NCI-H460 (cell line): Measurements from ENCODE around the gene MCTP1. TPM values are rescaled to one million over a fixed set of nuclear protein-coding genes. Genes with fewer than 3 reads are reported as not detected.

ENCODE experiments used
- DNase-seq: peaks from one replicate; pipeline ENCODE4 v3.0.0-alpha.2; 2016; ENCODE audit warnings: low read depth; ENCODE audit errors: extremely low read depth
- polyA plus RNA-seq: library from polyadenylated mRNA; depleted of rRNA; stranded (reverse); fragments of >200 nt; gene quantifications from 2 replicates; pipeline ENCODE4 v1.2.3, GENCODE V29; 2014; cell fraction: nucleus; rRNA removed
- total RNA-seq: library from RNA; depleted of rRNA; stranded (reverse); fragments of >200 nt; shearing (Covaris generic); gene quantifications from 2 replicates; pipeline ENCODE4 v1.2.3, GENCODE V29; 2014; rRNA removed

MCTP1 gene
- total RNA-seq, result 46.4 and 47.5 TPM in 2 replicates
- polyA plus RNA-seq, result 32.8 and 37.8 TPM in 2 replicates

DNA sequence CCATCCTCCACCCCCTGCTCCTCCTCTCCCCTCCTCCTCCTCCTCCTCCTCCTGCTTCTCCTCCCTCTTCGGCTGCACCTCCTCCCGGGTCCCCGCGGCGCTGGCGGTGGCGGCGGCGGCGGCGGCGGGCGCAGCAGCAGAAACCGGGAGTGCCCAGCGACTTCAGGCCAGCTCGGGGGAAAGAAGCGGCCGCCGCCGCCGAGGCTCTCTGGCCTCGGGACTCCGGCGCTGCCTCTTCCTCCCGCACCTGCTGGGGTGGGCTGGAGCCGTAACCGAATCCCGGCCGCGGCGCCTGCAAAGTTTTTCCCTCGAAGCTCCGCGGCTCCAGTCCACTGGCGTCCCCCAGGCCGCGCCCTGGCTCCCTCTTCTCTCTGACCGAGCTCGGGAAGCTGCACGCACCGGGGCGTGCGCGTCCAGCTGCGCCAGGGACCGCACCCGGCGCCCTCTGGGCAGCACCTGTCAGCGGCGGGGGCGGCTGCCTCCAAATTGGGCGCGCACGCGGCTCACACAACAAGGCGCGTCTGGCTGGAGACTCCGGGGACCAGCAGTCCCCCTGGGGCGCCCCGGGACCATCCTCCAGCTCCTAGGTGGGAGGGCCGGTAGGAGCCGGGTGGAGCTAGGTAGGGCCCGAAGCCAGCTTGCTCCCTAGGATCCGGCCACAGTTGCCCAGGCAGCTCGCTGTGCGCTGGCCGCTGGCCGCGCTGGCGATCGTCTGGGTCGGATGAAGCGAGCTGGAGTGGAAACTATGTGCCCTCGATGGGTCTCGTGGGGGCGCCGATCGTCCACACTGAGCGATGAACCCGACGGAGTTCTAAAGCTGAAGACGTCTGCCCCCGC lies at the start of gene MCTP1:
Gene MCTP1 (minus strand): TSS at position 523 of the 837 bp plus-strand sequence.
- peak; percentile 8 for DNase-seq

DNA sequence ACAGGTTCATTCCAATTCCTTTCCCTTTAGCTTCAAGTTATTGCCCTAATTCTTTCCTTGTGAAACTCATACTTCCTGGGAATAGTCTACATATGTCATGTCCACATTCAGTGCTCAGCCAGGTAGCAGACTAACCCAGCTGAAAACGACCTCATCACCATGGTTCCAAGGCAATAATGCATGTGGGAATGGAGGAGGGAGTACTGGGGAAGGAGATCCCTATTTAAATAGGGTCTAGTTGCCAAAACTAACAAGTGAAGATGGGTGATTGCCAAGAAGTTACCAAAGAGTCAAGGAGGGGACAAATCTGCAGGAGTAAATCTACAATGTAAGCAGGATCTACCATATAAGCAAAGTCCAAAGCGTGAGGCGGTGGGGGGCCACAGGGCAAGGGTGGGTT lies 47.3 kb upstream of the MCTP1 start:
- DNase-seq, result no peak

DNA sequence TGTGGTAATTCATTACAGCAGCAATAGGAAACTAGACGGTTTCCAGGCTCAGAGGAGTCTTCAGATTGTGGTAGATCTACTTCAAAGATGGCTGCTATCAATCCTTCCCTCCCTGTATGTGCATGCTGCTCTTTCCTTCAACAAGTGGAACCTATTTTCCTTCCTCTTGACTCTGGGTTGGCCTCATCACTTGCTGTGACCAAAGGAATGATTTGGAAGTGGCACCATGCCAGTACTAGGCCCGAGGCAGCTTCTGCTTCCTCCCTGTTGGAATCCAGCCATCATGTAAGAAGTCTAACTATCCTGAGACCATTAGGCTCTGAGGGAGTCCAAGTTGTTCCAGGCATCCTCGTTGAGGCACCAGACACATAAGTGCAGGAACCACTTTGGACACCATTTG lies 46.5 kb upstream of the MCTP1 start:
- no peak for DNase-seq

DNA sequence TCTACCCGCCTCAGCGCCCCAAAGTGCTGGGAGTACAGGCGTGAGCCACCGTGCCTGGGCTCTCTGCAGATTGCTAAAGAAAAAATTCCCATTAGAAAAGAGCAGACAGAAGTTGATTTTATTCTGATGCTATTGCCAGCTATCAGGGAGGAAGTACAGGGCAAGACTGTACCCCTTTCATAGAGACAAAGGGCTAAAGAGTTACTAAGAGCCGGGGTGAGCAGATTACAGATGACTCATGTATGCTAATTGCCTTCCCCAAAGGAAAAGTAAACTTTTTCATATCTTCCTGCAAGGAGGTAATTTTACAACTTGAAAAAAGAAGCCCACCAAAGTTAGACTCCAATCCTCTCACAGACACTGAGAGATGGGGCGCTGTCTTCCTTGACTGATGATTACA lies 42.3 kb upstream of the MCTP1 start:
- no peak for DNase-seq

DNA sequence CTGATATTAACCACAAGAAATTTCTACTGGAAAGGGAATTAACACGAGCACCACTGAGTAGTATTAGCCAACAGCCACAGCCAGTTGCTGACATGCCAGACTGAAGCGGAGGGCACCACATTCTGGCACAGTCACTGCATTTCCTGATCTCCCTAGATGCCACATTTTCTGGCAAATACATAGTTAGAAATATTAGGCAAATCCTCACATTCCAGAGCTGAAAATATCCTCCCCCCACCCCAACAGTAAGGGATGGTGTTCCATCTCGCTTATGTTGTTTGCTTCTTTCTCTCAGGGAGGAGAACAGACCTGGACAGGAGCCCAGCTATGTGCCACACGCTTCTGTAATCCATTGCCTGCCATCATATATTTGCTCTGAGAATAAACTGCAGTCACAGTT lies 32.8 kb upstream of the MCTP1 start:
- DNase-seq, result no peak

DNA sequence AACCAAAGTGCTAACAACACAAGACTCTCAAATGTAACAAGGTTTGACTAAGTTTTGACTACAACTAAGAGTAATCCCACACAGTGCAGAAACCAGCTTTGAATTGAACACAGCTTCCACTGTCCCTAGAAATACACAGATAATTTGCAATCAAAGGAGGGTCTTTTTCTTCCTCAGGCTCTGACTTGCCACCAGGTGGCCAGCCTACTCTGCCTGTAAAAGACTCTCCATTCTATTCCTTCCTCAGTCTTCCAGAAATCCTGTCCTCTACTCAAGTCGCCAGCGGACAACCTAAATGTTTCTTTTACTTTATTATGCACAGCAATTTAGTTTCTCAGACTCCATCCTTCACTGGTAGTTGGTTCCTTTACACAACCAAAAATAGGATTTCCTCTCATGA lies 32.2 kb upstream of the MCTP1 start:
- no peak for DNase-seq

DNA sequence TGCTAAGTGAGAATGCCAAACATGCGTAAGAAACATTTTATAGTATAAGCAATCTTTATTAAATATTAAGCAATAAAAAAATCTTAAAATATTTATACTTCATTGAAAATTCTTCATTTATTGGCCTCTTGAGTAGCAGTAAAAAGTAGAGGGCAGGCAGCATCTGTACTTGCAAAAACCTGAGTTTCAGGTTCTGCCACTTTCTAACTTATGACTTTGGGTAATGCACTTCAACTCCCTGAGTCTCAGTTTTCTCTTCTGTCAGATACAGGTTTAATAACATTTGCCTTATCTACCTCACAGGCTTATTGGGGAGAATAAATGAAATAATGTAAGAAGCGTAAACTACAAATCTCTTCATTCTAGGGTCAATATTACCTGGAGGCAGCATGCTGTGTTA lies 19.8 kb upstream of the MCTP1 start:
- DNase-seq, result no peak

DNA sequence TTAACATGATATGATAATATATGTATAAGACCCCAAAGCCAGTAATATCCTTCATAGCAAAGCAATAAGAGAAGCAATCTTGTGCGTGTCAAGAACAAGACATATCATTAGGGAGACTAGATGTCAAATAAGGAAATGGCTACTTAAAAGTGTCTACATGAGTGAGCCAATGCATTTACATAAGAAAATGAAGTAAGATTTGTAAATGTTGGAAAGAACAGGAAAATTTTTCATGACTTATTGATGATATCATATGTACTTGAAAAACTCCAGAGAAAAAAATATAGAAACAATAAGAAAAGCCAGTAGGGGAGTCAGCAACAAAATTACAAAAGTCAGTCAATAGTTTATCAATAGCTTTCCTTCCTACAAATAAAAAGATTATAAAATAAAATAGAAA lies 13.8 kb upstream of the MCTP1 start:
- DNase-seq, result no peak

DNA sequence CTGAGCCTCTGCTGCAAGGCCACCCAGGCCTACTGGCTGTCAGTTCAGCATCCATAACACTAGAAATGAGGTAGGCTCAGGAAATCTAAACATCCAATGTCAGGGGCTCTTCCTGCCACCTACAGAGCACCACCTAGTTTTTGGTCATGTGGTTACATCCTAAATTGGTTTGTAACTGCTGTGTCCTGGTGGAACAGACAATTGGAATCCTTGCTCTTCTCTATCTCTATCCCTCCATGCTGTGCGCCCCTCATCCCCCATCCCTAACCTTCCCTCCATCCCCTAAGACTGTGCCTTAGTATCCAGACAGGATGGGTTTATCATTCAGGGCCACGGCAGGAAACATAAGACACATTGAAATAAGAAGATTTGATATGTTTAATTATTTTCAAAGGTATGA lies 11.4 kb upstream of the MCTP1 start:
- no peak for DNase-seq

DNA sequence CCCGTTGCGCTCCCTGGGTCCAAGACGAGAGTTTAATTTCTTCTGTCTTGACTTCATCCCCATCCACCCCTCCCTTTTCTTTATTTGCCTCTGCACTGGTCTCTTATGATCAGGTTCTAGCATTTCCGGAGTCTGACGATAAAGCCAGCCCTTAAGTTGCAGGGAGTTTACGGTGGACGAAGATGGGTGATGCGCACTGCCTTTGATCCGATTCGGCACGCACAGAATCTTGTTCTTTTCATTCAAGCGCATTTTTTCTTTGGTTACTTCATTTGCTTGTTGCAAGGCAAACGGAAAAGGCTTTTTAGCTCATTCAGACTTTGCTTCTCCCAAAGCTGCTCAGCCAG lies 488 bp upstream of the MCTP1 start:
- no peak for DNase-seq

DNA sequence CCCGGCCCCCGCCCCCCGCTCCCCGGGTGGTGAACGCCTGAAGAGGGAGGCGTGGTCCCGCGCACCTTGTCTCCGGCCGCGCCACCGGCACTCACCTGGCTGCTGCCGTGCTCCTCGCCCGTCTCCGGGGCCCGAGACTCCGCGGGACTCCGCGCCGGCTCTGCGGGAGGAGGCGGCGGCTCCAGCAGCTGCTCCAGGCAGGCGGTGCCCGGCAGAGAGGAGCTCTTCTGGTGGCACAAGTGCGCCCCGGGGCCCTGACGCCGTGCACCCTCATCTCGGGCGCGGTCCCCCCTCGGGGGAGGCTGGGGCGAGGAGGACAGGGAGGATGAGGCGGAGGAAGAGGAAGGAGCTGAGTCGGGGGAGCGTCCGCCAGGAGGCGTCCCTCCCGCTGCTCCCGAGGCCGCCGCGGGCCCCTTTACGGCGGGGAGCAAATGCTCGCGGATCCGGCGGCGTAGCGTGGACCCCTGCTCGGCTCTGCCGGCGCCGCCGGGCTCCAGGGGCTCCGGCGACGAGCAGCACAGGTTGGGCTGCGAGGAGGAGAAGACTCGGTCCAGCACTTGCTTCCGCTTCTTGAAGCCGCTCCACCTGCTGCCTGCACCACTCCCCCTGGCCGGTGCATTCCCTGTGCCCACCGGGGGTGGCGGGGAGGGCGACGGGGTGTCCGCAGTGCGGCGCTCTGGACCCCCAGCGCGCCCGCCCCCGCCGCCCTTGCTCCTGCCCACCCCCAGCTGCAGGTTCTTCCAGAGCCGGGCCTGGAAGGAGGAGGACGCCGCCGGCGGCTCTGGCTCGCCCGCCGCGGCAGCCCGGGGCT lies 928 bp downstream of the MCTP1 start:
- peak; percentile 16 for DNase-seq

DNA sequence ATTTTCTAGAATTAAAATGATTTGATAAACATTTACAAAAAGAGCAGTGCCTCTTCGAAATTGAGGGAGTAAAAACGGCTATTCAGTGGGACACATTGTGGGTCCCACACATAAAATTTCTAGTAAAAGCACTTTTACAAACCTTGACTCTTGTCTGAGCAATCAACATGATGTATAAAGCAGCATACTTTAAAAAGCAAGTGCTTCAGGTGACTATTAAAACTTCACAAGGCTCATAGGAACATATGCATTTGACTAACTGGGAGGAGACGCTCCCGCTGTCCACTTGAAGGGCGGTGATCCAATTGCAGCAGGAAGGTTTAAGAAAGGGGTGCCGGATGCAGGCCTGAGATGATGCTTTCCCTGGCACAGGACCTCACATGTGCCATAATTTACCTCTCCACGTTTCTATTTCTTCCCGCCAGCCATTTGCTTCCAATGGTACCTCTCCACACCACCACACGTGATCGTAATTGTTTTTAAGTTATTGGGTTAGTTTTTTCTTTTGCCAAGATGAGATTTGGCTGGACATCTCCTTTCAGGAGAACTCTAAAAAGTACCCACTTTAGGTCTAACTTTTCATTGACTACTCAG lies 1.8 kb downstream of the MCTP1 start:
- no peak for DNase-seq

DNA sequence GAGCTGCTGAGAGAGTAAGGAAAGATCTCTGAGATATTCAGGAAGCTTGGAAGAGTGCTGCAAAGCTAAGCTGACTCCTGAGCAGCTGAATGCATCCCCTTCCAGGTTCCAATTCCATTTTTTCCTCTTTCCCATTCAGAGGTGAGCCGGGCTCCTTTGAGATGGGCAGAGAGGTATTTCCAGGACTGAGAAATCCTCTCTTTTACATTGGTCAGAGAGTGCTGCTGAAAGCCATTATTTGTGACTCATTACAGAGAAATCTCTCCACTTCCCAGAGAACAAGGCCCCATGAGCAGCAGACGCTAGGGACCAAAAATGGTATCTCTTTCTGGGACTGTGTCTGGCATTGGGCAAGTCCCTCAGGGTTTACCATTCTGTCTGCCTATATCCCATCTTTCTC lies 3.7 kb downstream of the MCTP1 start:
- no peak for DNase-seq

DNA sequence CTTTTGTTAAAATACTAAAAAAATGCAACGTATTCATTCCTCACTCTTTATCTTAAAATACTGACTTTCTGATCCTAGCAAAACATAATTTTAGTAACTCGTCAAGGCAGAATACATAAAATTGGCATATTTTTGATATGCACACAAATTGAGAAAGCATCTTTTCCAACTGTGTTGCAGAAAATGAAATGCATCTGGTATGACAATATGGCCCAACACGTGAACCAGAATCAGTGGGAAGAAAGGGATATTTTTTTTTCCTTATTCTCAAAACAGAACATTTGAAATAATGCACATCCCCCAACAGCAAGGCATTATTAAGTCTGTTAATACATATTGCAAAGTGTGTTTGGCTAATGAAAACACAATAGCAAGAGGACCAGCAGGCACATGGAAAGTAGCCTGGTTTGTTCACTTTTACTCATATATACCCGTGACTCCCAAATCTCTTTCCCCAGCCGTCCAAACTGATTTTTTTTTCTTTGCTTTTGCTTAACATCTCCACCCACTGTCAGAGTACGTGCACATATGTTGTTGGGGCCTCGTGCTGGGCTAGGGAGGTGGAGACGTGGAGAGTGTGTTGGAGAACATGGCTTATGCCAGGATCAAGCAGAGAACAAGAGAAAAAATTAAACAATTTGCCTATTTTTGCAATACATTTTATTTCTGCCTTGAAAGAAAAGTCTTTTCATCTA lies 4.3 kb downstream of the MCTP1 start:
- DNase-seq, result no peak

DNA sequence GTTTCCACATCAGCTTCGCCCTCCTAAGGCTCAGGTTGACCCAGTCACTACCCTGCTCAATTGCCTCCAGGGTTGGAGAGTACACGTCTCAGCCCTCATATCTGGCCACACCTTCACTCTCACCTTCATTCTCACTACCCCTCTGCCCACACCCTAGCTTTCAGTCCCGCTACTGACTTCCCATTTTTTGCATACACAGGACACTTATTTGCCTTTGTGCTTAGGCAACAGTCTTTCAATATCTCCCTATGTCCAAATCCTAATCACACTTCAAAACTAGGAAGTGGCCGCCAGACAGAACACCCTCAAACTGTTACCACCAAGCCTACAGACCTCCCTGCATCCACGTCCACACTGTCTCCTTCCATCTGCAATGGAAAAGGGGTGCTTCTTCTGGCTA lies 10.9 kb downstream of the MCTP1 start:
- no peak for DNase-seq

DNA sequence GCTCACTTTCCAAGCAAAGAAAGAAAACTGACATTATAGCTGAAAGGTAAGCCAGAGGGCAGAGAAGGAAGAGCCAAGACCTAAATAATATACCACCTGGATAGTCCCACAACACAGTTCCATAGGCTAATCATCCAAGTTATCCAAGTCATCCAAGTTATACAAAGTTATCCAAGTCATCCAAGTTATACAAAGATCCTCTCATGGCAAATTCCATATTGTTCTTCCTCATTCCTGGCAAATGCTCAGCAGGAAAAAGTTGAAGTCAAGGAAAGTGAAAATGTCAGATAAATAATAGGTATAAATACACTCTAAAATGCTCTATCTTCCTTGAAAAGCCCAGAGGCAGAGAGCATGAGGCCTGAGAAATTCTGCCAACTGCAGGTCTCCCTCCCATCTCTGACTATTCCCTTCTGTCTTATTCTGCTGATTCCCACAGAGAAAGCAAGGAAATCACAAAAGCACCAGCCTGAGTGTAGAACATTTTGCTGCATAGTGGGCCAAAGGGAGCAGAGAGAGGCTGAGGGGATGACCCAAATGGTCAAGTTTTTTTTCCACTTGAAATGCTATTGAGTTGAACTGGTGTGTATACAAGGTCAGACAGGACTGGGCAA lies 12.5 kb downstream of the MCTP1 start:
- no peak for DNase-seq

DNA sequence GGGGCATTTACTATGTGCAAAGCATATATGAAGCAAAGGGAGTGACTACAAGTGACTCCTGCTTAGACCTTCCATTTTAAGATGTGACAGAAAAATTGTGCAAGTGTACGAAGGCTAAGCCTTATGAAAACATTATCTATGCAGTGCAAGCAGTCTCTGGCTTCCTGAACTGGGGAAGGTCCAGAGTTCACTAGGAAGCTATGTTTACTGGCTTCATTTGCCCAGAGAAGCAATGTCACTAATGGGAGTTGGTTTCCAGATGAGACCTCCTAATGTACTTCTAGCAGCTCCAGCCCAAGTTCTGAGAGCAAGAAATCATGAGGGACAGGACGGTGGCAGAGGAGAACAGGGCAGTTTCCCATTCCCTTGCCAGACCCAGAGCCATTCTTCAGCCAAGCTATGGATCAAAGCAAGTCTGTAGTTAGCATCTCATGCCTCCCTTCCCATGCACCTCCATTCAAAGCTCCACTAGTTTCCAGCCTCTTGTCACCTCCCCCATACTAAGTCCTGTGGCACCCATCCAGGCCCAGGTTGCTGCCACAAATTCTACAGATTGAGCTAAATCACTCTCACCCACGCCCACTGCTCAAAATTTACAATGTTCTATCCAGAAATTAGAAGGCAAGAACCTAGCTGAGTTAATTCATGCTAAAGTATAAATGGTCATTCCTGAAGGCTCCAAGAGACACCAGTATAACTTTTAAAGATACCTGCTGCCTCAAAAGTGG lies 21.8 kb downstream of the MCTP1 start:
- DNase-seq, result no peak

DNA sequence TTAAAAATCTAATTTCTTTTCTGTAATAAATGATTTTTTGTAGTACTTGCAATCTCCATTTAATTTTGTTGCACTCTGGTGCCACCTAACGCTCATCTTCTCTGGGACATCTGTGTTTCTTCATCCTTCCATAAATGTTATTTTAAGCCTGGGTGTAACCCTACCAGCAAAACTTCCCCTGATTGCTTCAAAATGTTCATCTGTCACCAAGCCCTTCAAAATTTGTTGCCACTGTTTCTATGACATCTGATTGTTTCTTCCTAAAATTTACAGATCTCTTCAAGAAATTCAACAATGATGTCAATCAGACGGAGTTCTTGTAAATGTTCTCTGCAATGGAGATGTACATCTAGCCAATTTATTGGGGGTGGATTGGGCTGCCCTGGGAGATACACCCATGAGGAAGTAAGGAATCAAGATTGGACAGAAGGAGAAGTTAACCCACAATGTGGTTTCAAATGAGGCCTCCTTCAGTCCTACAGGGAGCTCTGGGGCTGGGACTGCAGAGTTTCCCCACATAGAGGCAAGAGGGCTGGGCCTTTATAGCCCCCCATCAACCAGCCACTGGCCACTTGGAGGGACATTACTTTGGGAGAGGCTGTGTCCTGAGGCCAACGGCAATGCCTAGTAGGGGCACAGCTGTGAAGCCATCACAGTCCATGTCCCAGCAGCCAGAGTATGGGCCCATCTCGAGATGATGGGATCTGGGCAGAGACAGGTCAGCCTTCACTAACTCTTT lies 23.3 kb downstream of the MCTP1 start:
- DNase-seq, result peak; percentile 41

DNA sequence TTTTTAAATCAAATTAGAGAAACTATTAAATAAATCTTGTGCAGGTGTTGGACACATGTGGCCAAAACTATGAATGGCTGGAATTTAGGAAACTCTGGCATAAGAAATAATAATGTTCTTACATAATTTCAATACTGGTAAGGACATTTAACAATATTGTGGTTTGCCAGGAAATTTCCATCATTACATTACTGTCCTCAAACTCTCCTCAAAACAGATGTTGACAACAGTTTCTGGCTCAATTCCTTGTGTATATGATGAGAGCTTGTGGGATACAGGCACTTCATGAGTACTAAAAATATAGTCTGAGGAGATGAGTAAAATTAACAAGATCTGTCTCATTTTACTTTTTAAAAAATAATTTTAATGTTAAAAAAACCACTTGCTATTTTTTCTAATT lies 27.9 kb downstream of the MCTP1 start:
- no peak for DNase-seq
